GM21390 (cell line): ENCODE measurements around the gene STX8.
"Not testable (repeated sequence)": the region's sequence is repeated elsewhere in the genome, so short reads cannot be mapped to it uniquely, and the experiment has no call there.

Experiments
- ATAC-seq: cut with Tn5 transposase; IDR thresholded peaks from one replicate; pipeline ENCODE4 v1.9.1; 2021; ENCODE audit not compliant: unreplicated experiment

STX8 gene, protein sequence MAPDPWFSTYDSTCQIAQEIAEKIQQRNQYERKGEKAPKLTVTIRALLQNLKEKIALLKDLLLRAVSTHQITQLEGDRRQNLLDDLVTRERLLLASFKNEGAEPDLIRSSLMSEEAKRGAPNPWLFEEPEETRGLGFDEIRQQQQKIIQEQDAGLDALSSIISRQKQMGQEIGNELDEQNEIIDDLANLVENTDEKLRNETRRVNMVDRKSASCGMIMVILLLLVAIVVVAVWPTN

GRCh38 chr17:9575381-9576101 is at the start of gene STX8:
STX8 (minus strand) TSS chr17:9575820; CDS start chr17:9575808, 12 bp downstream.
- ATAC-seq: peak; percentile 74

- ATAC-seq: no peak
Observed at GRCh38 chr17:9622961-9623360, 47.3 kb upstream of the STX8 start.

GRCh38 chr17:9615486-9615885 is 39.9 kb upstream of the STX8 start:
- no peak for ATAC-seq

GRCh38 chr17:9612006-9612405 is 36.4 kb upstream of the STX8 start:
- ATAC-seq: no peak

DNA sequence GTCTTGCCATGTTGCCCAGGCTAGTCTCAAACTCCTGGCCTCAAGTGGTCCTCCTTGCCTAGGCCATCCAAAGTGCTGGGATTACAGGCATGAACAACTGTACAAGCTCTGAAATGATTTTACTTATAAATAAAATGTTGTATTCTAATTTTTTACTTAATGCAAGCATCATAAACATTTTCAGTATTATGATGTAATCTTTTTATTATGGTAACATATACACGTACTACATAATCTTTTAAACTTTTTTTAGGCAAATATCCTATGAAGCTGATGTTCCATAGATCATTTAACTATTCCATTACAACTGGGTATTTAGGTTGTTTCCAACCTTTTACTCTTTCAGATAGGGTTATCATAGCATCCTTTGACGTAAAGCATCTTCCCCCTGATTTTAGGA is 35.9 kb upstream of the STX8 start:
- no peak for ATAC-seq

GRCh38 chr17:9607058-9607457 is 31.4 kb upstream of the STX8 start:
- ATAC-seq: not testable (repeated sequence)

DNA sequence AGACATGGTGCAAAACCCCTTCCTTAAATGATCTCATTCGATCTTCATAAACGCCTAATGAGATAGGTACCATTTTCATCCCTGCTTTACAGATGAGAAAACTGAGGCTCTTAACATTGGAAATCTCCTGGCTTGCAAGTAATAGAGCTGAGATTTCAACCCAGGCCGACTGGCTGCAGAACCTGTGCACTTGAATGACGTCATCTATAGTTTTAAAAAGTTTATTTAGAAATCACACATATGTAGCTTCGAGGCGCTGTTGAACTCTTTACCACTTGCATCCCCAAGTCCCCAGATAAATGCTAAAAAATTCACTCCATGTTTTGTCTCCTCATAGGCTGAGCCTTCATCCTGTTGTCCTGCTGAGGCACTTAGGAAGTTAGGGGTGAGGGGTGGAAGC is 30.8 kb upstream of the STX8 start:
- ATAC-seq: no peak

GRCh38 chr17:9604583-9604982 is 29.0 kb upstream of the STX8 start:
- ATAC-seq: not testable (repeated sequence)

DNA sequence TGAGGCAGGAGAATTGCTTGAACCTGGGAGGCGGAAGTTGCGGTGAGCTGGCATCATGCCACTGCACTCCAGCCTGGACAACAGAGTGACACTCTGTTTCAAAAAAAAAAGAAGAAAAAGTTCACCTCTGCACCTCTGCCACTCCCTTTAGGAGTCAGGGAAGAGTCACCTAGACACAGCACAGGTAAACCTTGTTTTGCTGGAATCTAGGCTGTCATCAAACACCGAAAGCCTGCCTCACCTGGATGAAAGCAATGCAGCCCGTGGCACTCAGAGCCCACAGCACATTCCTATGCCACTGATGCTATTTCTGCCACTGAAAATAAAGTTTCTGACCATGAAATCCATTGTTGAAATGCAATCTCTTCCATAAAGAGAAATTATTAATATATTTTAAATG is 23.0 kb upstream of the STX8 start:
- ATAC-seq: no peak

DNA sequence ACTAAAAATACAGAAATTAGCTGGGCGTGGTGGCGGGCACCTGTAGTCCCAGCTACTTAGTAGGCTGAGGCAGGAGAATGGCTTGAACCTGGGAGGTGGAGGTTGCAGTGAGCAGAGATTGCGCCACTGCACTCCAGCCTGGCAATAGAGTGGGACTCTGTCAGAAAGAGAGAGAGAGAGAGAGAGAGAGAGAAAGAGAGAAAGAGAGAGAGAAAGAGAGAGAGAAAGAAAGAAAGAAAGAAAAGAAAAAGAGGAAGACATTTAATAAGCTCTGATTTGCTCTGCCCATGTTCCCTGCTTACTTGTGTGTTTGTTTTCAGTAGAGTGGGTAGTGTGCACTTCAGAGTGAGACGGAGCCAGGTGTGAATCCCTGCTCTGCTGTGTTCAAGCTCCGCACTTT is 22.0 kb upstream of the STX8 start:
- ATAC-seq: not testable (repeated sequence)

- ATAC-seq: no peak
Observed at GRCh38 chr17:9594065-9594464, 18.4 kb upstream of the STX8 start.

- ATAC-seq: no peak
Observed at GRCh38 chr17:9587969-9588656, 12.5 kb upstream of the STX8 start.

DNA sequence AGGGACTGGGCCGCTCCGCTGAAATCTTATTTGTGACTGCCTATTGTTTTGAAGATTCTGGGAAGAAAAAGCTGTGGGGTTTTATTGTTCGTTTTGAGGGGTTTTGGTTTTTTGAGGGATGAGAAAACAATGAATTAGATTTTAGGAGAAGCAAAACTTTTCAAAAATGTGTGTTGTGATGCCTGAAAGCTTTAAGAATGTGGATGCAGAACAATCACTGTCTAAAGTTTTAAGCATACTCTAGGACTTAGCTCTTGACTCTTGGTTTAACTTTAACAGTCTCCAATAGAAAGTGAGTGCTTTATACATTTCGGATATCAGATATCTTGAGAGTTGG is 1.7 kb upstream of the STX8 start:
- no peak for ATAC-seq

DNA sequence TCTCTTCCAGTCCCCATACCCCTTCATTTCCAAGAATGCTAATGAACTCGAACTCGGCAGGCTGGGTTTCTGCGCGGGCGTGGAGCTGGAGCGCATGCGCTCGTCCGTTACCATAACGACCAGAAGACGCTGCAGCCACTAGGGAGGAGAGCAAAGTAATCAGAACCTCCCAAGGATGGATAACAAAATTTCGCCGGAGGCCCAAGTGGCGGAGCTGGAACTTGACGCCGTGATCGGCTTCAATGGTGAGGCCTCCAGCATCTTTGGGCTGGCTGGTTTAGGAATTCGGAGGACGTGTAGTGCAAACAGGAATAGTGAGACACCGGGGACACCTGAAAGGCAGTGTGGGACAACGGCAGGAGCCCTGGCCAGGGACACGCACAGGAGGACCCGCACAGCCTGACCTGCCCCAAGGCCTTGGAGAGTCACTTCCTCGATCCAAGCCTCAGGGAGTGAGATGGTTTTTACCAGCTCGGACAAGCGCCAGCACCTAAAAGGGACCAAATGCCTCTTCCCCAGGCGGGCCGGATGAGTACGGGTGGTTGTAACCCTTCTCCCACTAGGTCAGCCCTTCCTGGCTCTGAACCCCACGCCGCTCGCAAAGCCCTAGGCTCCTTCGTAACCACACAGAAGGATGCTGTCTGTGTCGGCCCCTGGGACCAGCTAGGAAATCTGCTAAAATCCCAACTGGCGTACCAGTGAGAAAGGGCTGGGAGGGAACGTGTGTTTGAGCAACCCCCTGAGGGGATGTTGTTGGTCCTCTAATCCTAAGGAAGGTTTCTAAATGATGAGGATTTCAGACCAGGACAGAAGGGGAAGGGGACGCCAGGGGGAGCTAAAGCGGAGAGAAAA is 1.1 kb upstream of the STX8 start, which contains the start of gene CFAP52:
Gene CFAP52 (plus strand): TSS at position 122 of the 852 bp plus-strand sequence. CDS start 54 bp downstream, at position 176.
- peak; percentile 48 for ATAC-seq

GRCh38 chr17:9571201-9571600 is 4.4 kb downstream of the STX8 start:
- ATAC-seq: no peak

GRCh38 chr17:9568957-9569588 is 6.5 kb downstream of the STX8 start:
- ATAC-seq: no peak

- no peak for ATAC-seq
Observed at GRCh38 chr17:9568004-9568403, 7.6 kb downstream of the STX8 start.

GRCh38 chr17:9566739-9567138 is 8.9 kb downstream of the STX8 start:
- ATAC-seq: not testable (repeated sequence)

- no peak for ATAC-seq
Observed at GRCh38 chr17:9566067-9566466, 9.6 kb downstream of the STX8 start.

DNA sequence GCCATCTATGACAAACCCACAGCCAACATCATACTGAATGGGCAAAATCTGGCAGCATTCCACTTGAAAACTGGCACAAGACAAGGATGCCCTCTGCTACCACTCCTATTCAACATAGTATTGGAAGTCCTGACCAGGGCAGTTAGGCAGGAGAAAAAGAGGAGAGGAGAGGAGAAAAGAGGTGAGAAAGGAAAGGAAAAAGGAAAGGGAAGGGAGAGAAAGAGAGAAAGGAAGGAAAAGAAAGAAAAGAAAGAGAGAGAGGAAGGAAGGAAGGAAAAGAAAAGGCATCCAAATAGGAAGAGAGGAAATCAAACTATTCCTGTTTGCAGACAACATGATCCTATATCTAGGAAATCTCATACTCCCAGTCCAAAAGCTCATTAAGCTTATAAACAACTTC is 11.5 kb downstream of the STX8 start:
- ATAC-seq: no peak

DNA sequence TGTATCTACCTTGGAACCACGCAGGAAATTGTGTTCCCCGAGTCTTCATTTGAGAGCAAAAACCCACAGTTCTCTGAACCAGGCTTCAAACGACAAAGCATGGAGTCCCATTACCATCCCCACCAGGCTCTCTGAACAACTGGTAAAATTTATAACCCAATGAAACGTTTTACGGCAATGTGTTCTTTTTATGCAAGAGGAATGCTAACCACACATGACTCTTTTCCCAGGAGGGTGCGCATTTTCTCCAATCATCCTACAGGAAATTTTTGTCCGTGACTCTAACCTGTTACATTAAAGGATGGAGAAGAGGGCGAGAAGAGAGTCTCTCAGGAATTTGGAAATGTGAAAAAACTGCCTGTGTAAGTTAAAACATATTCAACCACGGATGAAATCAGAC is 17.8 kb downstream of the STX8 start:
- no peak for ATAC-seq
